Gastroesophageal sphincter (tissue), 4 donors: Measurements from ENCODE around the gene ANXA2R. TPM values are rescaled to one million over a fixed set of nuclear protein-coding genes. Genes with fewer than 3 reads are reported as not detected.

Experiments
- ATAC-seq: fragments of 150-250 bp; one replicate; pipeline ENCODE4 v1.9.1; 2016; ENCODE audit warnings: mild to moderate bottlenecking, moderate library complexity
- H3K27ac ChIP-seq, 4 donors: fragments of 200-600 bp; sonication (generic) in 3 of 4; 1 replicate in 3 of 4; 2 replicates in 1 of 4; pipeline ENCODE4 v1.5.1; 2016 to 2019
- H3K27me3 ChIP-seq: fragments of 200-600 bp; sonication (generic); one replicate; pipeline ENCODE4 v1.5.1; 2019
- H3K36me3 ChIP-seq, 2 donors: fragments of 200-600 bp; sonication (generic); one replicate each; pipeline ENCODE4 v1.5.1; 2019; ENCODE audit warnings: control low read depth in 1 of 2
- H3K4me1 ChIP-seq, 3 donors: fragments of 200-600 bp; sonication (generic); 1 replicate in 2 of 3; 2 replicates in 1 of 3; pipeline ENCODE4 v1.5.1; 2016 to 2019; ENCODE audit warnings: control low read depth in 2 of 3
- H3K4me3 ChIP-seq, 2 donors: fragments of 200-600 bp; sonication (generic); one replicate each; pipeline ENCODE4 v1.5.1; 2019; ENCODE audit warnings: mild to moderate bottlenecking in 1 of 2, moderate library complexity in 1 of 2
- H3K9me3 ChIP-seq, 3 donors: fragments of 200-600 bp; sonication (generic); one replicate each; pipeline ENCODE4 v1.5.1; 2017 to 2019; ENCODE audit warnings: control low read depth in 2 of 3
- EP300 ChIP-seq: sonication (generic); formaldehyde crosslinking; IDR thresholded peaks from one replicate; pipeline ENCODE4 v1.6.1; 2017; ENCODE audit warnings: antibody characterized with exemption, mild to moderate bottlenecking
- POLR2A ChIP-seq, 2 donors: fragments of 450-650 bp; IDR thresholded peaks; one replicate each; pipeline ENCODE4 v1.6.1; 2017; ENCODE audit warnings: antibody characterized with exemption in 2 of 2, mild to moderate bottlenecking in 2 of 2, moderate library complexity in 1 of 2
- POLR2AphosphoS5 ChIP-seq: sonication (generic); formaldehyde crosslinking; IDR thresholded peaks from one replicate; pipeline ENCODE4 v1.6.1; 2017; ENCODE audit warnings: antibody characterized with exemption
- WGBS, 2 donors: methylation state at CpG; one replicate each; pipeline ENCODE4 v1.1.5; 2018; ENCODE audit warnings: low coverage in 1 of 2; 5-methylcytosine and 5-hydroxymethylcytosine counted together
- total RNA-seq, 4 donors: library from RNA; depleted of rRNA; stranded (reverse); fragments of >200 nt; gene quantifications; one replicate each; pipeline ENCODE4 v1.1.0, GENCODE V29; 2016
- TF ChIP-seq, protein P1 (sequence below), 4 experiments: fragments of 200-600 bp in 2 of 4; fragments of 450-650 bp in 2 of 4; sonication (generic) in 1 of 4; IDR thresholded peaks; one replicate each; pipeline ENCODE4 v1.5.1; 2017 to 2019; ENCODE audit warnings: antibody characterized with exemption in 4 of 4, mild to moderate bottlenecking in 2 of 4, moderate library complexity in 2 of 4

ANXA2R gene
- total RNA-seq, 4 donors from 2014 or later: 1.2 to 5.1 (median 2.1) TPM

- Histone ChIP-seq H3K4me1 (peaks cover 0 to 23% (median 0%) of the 10 kb centered on the region in 3 donors), H3K27me3 (peaks cover 99% of the 10 kb centered on the region), H3K9me3 (peaks cover 0 to 4% (median 0%) of the 10 kb centered on the region in 3 donors), H3K27ac (peak overlapping the region in 2 of 4 donors; percentile 74 to 80), H3K4me3 (peak overlapping the region in 1 of 2 donors; percentile 45), H3K36me3 (no peaks in the 10 kb centered on the region)
- WGBS, 2 donors: 68 to 70% methylated on average over 2 to 5 of the region's 19 CpGs
- no peak for ATAC-seq
- TF ChIP-seq POLR2AphosphoS5 (no peak), POLR2A (IDR thresholded peaks at IDR 0.05) (no peak), EP300 (no peak)
- TF ChIP-seq, protein P1, sequence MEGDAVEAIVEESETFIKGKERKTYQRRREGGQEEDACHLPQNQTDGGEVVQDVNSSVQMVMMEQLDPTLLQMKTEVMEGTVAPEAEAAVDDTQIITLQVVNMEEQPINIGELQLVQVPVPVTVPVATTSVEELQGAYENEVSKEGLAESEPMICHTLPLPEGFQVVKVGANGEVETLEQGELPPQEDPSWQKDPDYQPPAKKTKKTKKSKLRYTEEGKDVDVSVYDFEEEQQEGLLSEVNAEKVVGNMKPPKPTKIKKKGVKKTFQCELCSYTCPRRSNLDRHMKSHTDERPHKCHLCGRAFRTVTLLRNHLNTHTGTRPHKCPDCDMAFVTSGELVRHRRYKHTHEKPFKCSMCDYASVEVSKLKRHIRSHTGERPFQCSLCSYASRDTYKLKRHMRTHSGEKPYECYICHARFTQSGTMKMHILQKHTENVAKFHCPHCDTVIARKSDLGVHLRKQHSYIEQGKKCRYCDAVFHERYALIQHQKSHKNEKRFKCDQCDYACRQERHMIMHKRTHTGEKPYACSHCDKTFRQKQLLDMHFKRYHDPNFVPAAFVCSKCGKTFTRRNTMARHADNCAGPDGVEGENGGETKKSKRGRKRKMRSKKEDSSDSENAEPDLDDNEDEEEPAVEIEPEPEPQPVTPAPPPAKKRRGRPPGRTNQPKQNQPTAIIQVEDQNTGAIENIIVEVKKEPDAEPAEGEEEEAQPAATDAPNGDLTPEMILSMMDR (IDR thresholded peaks at IDR 0.05): no peak
These were observed 33.5 kb downstream of the ANXA2R start for GRCh38 chr5:43006424-43007202.

GRCh38 chr5:43005031-43005430, 35.1 kb downstream of the ANXA2R start:
- Histone ChIP-seq H3K9me3 (peaks cover 0 to 4% (median 0%) of the 10 kb centered on the region in 3 donors), H3K27me3 (peaks cover 100% of the 10 kb centered on the region), H3K4me3 (no peak overlapping the region), H3K4me1 (peaks cover 0 to 24% (median 0%) of the 10 kb centered on the region in 3 donors), H3K27ac (no peak overlapping the region), H3K36me3 (no peaks in the 10 kb centered on the region)
- WGBS, 2 donors: 67 to 82% methylated on average over 2 to 4 of the region's 4 CpGs
- TF ChIP-seq EP300 (no peak), POLR2A (IDR thresholded peaks at IDR 0.05) (no peak), POLR2AphosphoS5 (no peak)
- TF ChIP-seq, protein P1 (IDR thresholded peaks at IDR 0.05): no peak
- ATAC-seq: no peak

GRCh38 chr5:43001748-43002147, 38.4 kb downstream of the ANXA2R start:
- H3K36me3 ChIP-seq: no peaks in the 10 kb centered on the region
- peaks cover 100% of the 10 kb centered on the region for H3K27me3 ChIP-seq
- TF ChIP-seq POLR2A (IDR thresholded peaks at IDR 0.05) (no peak), EP300 (no peak), POLR2AphosphoS5 (no peak)
- TF ChIP-seq, protein P1 (IDR thresholded peaks at IDR 0.05): no peak
- no peak overlapping the region for H3K4me3 ChIP-seq
- no peak for ATAC-seq
- H3K4me1 ChIP-seq: peaks cover 0 to 6% (median 0%) of the 10 kb centered on the region in 3 donors
- no peaks in the 10 kb centered on the region for H3K9me3 ChIP-seq
- no peak overlapping the region for H3K27ac ChIP-seq

GRCh38 chr5:43000914-43001313, 39.2 kb downstream of the ANXA2R start:
- Histone ChIP-seq H3K9me3 (no peaks in the 10 kb centered on the region), H3K4me3 (no peak overlapping the region), H3K36me3 (no peaks in the 10 kb centered on the region), H3K27me3 (peaks cover 100% of the 10 kb centered on the region), H3K4me1 (peaks cover 0 to 6% (median 0%) of the 10 kb centered on the region in 3 donors), H3K27ac (no peak overlapping the region)
- ATAC-seq: no peak
- WGBS, 2 donors: 0 to 33% methylated on average over 1 to 6 of the region's 6 CpGs
- TF ChIP-seq, protein P1 (IDR thresholded peaks at IDR 0.05): no peak
